ENCODE data around the gene CAMTA1.

Gene CAMTA1

DNA sequence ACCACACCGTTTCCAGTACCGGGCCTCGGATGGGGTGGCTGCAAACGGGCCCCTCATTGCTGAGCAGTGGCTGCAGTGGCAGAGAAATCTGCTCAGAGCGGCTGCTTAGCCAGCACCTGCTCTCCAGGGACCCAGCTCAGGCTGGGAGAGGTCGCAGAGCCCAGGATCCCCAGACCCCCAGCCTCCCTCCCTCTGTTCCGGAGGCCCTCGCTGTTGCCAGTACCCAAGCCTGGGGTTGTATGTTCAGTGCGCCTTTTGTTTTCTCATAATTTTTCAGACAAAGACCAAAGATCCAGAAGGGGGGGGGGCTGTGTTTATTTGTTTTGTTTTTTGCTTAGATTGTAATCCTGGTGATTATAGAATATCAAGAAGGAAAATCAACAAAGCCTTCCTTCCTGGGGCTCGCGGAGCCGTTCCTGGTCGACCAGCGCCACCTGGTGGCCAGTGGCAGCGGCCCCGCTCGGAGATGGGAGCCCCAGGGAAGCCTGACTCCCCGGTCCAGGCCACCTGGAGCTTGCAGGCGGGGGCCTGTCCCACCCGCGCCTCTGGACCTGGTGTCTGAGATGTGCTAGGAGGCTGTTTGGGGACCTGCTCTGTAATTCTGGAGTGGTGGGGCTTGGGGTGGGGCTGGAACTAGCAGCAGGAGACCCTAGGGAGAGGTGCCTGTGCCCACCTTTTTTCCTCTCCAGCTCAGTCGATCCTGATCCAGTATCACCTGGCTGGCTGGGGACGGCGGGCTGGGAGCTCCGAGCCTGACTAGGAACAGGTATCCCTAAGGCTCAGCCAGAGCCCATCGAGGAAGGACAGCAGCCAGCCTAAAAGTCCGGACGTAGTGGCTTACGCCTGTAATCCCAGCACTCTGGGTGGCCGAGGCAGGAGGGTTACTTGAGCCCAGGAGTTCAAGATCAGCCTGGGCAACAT lies 862.0 kb downstream of the CAMTA1 start:
- peak; percentile 38 for DNase-seq (ENCODE audit: low read depth)
- TF ChIP-seq, protein P1, sequence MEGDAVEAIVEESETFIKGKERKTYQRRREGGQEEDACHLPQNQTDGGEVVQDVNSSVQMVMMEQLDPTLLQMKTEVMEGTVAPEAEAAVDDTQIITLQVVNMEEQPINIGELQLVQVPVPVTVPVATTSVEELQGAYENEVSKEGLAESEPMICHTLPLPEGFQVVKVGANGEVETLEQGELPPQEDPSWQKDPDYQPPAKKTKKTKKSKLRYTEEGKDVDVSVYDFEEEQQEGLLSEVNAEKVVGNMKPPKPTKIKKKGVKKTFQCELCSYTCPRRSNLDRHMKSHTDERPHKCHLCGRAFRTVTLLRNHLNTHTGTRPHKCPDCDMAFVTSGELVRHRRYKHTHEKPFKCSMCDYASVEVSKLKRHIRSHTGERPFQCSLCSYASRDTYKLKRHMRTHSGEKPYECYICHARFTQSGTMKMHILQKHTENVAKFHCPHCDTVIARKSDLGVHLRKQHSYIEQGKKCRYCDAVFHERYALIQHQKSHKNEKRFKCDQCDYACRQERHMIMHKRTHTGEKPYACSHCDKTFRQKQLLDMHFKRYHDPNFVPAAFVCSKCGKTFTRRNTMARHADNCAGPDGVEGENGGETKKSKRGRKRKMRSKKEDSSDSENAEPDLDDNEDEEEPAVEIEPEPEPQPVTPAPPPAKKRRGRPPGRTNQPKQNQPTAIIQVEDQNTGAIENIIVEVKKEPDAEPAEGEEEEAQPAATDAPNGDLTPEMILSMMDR (conservative IDR thresholded peaks at IDR 0.05; ENCODE audit: control insufficient read depth, insufficient read depth, low read depth, low read length) = peak; percentile 69
- no peak overlapping the region for H3K4me3 ChIP-seq (ENCODE audit: control insufficient read depth, low read depth, low read length)

DNA sequence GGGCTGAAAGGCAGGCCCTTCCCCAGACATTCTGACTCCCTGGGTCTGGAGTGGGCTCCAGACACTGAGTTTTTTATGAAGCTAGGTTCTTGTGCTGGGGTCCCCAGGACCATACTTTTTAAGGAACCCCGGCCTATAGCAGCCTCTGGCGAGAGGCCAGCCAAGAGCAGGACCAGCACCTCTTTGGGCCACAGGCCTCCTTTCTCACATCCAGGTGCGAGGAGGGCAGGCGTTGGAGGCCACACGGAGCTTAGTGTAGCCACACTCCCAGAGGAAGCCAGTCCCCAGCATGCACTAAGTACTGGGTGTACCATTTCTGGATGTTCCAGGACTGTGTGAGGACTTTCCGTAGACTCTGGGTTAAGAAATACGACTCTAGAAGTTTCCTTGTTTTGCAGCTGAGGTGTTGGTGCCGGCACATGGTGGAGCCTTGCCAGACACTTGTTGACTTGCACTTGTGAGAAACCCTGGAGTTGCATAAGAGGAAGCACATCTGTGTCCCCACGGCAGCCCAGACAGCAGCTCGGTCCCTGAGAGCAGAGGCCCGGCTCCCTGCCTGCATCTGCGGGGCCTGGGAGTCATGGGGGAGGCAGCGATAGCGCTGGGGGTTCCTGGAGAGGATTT lies 863.6 kb downstream of the CAMTA1 start:
- DNase-seq (ENCODE audit: low read depth) = peak; percentile 2
- TF ChIP-seq, protein P1 (conservative IDR thresholded peaks at IDR 0.05; ENCODE audit: control insufficient read depth, insufficient read depth, low read depth, low read length) = no peak

DNA sequence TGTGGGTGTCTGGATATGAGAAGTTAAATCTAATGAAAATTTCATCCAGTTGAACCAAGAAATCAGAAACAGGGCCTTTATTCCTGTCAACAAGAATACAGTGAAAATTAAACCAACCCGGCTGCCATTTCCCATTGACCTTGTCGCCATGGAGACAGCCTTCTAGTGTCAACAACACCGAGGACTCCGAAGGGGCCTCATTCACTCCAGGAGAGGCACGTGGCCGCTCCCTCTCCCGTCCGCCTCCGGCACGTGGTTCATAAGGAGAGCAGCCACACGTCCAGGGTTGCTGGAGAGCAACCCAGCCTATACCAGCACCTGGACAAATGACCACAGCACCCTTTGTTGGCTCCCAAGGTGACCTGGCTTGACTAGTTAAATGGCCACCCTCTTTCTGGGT lies 865.5 kb downstream of the CAMTA1 start:
- TF ChIP-seq, protein P1 (conservative IDR thresholded peaks at IDR 0.05; ENCODE audit: control insufficient read depth, insufficient read depth, low read depth, low read length) = no peak
- no peak overlapping the region for H3K4me3 ChIP-seq (ENCODE audit: control insufficient read depth, low read depth, low read length)
- no peak for DNase-seq (ENCODE audit: low read depth)

More for the DNA sequence above, 863.6 kb downstream of the CAMTA1 start:
- no peak overlapping the region for H3K4me3 ChIP-seq (ENCODE audit: control insufficient read depth, low read depth, low read length)

DNA sequence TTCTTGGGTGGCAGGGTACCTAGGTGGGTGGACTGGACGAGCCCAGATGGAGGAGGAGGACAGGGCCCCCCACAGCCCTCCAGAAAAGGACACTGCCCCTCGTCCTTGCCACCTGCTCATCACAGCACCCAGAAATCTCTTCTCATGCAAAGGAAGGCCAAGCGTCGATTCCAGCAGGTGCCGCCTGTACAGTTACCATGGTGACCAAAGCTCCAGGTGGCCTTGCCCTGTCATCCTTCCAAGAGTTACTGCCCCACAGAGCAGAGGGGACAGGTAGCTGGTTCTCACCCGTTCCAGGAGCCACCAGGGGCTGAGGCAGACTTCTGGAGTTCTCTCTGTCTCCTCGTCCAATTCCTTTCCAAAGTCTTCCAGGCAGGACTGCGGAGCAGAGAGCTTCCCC lies 865.9 kb downstream of the CAMTA1 start:
- TF ChIP-seq, protein P1 (conservative IDR thresholded peaks at IDR 0.05; ENCODE audit: control insufficient read depth, insufficient read depth, low read depth, low read length) = no peak
- H3K4me3 ChIP-seq (ENCODE audit: control insufficient read depth, low read depth, low read length) = no peak overlapping the region
- no peak for DNase-seq (ENCODE audit: low read depth)

DNA sequence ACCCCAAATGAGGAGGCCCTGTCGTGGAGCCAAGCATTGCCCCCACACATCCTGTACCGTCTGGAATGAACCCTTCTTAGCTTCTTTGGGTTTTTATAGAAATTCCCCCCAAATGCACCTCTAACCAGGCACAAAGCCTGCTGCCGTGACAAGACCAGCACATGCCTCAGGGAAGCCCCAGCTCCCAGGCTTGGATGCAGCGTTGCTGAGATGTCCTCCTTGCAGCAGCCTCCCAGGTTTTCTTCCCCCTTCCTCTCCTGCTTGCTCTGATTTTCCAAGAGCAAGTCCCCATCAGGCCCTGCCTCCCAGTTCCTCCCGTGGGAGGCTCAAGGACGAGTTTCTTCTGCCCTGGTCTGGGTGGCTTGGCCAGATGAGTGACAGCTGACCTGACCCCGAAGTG lies 866.8 kb downstream of the CAMTA1 start:
- TF ChIP-seq, protein P1 (conservative IDR thresholded peaks at IDR 0.05; ENCODE audit: control insufficient read depth, insufficient read depth, low read depth, low read length) = no peak
- no peak for DNase-seq (ENCODE audit: low read depth)
- H3K4me3 ChIP-seq (ENCODE audit: control insufficient read depth, low read depth, low read length) = no peak overlapping the region

DNA sequence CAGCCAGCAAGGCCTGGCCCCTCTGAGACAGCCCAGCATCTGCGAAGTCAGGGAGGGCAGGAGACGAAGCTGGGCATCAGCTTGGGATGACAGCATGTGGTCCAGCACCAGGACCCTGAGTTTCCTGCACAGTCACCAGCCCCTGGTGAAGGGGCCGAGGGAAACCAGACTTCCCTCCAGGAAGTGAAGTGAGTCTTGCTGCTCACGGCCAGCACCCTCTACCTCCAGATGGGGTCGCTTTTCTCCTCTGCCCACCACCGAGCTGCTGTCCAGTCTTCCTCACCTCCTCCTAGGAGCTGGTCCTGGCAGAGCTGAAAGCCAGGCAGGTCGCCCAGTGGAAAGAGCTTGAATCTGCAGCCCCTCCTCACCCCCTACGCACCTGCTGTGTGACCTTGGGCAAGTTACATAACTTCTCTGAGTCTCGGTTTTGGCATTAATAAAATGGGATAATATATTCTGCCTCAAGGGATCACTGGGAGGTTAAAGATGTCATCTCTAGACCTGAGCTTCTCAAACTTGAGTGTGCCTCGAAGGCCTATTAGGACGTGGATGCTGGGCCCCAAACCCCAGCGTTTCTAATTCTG lies 867.4 kb downstream of the CAMTA1 start:
- no peak overlapping the region for H3K4me3 ChIP-seq (ENCODE audit: control insufficient read depth, low read depth, low read length)
- no peak for DNase-seq (ENCODE audit: low read depth)
- TF ChIP-seq, protein P1 (conservative IDR thresholded peaks at IDR 0.05; ENCODE audit: control insufficient read depth, insufficient read depth, low read depth, low read length) = no peak

Data from fibroblast of mammary gland (primary cell).